ENCODE data around the gene PLCB1.

The PLCB1 gene

DNA sequence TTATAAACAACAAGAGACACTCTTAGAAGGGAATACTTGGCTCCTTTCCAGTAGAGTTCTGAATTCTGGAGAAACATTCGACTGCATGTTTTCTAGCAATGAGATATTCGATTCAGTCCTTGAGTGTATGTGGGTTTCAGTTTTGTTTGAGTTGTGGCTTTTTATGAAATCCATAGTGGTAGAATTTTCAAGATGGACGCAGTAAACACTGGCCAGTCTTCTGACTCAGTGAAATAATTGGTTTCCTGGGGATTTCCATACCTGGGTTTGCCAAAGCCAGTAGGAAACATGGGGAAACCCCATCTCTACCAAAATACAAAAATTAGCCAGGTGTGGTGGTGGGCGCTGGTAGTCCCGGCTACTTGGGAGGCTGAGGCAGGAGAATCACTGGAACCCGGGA, 663.3 kb downstream of the PLCB1 start:
- TF ChIP-seq, protein P1, sequence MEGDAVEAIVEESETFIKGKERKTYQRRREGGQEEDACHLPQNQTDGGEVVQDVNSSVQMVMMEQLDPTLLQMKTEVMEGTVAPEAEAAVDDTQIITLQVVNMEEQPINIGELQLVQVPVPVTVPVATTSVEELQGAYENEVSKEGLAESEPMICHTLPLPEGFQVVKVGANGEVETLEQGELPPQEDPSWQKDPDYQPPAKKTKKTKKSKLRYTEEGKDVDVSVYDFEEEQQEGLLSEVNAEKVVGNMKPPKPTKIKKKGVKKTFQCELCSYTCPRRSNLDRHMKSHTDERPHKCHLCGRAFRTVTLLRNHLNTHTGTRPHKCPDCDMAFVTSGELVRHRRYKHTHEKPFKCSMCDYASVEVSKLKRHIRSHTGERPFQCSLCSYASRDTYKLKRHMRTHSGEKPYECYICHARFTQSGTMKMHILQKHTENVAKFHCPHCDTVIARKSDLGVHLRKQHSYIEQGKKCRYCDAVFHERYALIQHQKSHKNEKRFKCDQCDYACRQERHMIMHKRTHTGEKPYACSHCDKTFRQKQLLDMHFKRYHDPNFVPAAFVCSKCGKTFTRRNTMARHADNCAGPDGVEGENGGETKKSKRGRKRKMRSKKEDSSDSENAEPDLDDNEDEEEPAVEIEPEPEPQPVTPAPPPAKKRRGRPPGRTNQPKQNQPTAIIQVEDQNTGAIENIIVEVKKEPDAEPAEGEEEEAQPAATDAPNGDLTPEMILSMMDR (IDR thresholded peaks at IDR 0.05; ENCODE audit: insufficient read depth, low read length, poor library complexity, severe bottlenecking) = no peak
- Histone ChIP-seq H3K4me3 (replicated peaks; ENCODE audit: low read depth, low read length) (no peak overlapping the region), H3K27me3 (replicated peaks; ENCODE audit: control insufficient read depth, insufficient read depth, low read length) (no peaks in the 10 kb centered on the region), H3K36me3 (ENCODE audit: control insufficient read depth, insufficient read depth, low read length) (no peaks in the 10 kb centered on the region)
- no peak for DNase-seq (ENCODE audit: extremely low read depth, insufficient read length)

DNA sequence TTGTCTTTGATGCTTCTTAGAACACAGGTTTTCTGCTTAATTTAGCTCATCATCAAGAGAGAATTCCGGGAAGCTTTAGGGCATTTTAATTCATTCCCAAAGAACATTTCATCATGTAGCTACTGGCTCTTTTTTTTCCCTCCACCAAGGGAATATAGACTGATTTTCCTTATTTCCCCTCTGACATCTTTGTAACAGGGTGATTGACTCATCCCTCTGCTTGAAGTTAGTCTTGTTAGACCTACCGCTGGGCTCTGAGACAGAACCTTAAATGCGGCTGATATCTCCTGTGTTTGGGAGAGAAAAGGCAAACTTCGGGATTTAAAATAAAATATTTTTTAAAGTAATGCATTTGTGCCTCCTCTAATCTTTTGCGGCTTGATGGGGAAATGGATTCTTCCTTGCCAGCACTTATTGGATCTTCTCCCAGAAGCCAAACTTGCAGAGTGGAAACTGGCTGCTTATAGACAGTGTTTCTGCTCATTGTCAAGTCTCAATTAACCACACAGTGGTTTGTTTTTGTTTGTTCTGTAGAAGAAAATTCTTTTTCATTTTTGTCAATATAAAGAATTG, 664.1 kb downstream of the PLCB1 start:
- no peak overlapping the region for H3K4me3 ChIP-seq (replicated peaks; ENCODE audit: low read depth, low read length)

DNA sequence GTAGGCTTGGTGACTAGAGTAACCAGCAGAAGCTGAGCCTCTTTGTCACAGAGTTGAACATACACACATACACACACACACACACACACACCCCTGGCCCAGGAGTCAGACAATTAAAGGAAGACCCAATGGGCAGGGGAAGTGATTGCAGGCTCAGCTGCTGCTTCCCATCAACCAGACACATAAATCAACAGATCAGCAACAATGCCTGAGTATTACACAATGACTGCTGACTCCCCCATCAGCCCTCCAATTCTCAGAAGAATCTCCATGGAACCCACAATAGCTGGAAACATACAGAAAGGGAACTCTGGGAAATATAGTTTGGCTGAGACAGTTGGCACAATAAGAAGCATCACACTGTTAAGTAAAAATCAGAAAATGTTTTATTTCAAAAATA, 666.4 kb downstream of the PLCB1 start:
- TF ChIP-seq, protein P1 (IDR thresholded peaks at IDR 0.05; ENCODE audit: insufficient read depth, low read length, poor library complexity, severe bottlenecking) = no peak
- no peak for DNase-seq (ENCODE audit: extremely low read depth, insufficient read length)
- H3K36me3 ChIP-seq (ENCODE audit: control insufficient read depth, insufficient read depth, low read length) = no peaks in the 10 kb centered on the region
- no peak overlapping the region for H3K4me3 ChIP-seq (replicated peaks; ENCODE audit: low read depth, low read length)
- no peaks in the 10 kb centered on the region for H3K27me3 ChIP-seq (replicated peaks; ENCODE audit: control insufficient read depth, insufficient read depth, low read length)

More for the DNA sequence above, 664.1 kb downstream of the PLCB1 start:
- TF ChIP-seq, protein P1 (IDR thresholded peaks at IDR 0.05; ENCODE audit: insufficient read depth, low read length, poor library complexity, severe bottlenecking) = no peak
- DNase-seq (ENCODE audit: extremely low read depth, insufficient read length) = no peak
- no peaks in the 10 kb centered on the region for H3K36me3 ChIP-seq (ENCODE audit: control insufficient read depth, insufficient read depth, low read length)
- no peaks in the 10 kb centered on the region for H3K27me3 ChIP-seq (replicated peaks; ENCODE audit: control insufficient read depth, insufficient read depth, low read length)

DNA sequence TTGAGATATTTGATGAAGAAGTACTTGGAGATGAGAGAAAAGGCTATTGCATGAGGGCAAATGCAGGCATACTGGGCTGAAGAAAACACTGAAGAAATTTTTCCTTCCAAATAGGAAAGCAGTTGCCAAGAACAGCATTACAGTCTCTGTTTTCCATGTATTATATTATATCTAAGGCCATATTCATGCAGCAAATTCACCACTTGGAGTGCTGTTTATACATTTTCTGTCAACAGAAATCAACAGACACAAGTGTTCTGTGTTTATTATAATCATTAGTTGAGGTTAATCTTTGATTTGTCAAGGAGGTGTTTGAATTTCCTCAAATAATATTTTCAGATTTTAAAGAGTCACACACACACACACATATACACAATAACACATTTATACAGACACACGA, 668.0 kb downstream of the PLCB1 start:
- TF ChIP-seq, protein P1 (IDR thresholded peaks at IDR 0.05; ENCODE audit: insufficient read depth, low read length, poor library complexity, severe bottlenecking) = no peak
- no peak for DNase-seq (ENCODE audit: extremely low read depth, insufficient read length)
- Histone ChIP-seq H3K27me3 (replicated peaks; ENCODE audit: control insufficient read depth, insufficient read depth, low read length) (no peaks in the 10 kb centered on the region), H3K36me3 (ENCODE audit: control insufficient read depth, insufficient read depth, low read length) (no peaks in the 10 kb centered on the region), H3K4me3 (replicated peaks; ENCODE audit: low read depth, low read length) (no peak overlapping the region)

DNA sequence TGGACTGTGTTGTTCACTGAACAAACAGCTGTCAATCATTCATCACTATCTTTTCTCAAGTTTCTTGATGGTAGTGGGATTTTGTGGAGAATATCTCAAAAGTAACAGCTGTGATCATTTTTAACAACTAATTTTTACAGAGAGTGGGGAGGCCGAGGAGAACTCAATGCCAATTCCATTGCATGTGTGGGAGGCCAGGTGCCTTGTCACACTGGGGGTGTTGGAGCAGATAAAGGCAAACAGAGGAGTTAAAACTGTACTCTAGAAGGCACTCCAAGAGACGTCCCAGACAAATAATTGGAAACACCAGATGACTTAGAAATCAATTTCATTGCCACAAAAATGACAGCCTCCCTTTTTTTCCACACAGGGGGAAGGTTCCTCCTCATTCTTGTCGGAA, 669.6 kb downstream of the PLCB1 start:
- H3K36me3 ChIP-seq (ENCODE audit: control insufficient read depth, insufficient read depth, low read length) = no peaks in the 10 kb centered on the region
- no peaks in the 10 kb centered on the region for H3K27me3 ChIP-seq (replicated peaks; ENCODE audit: control insufficient read depth, insufficient read depth, low read length)
- DNase-seq (ENCODE audit: extremely low read depth, insufficient read length) = no peak
- TF ChIP-seq, protein P1 (IDR thresholded peaks at IDR 0.05; ENCODE audit: insufficient read depth, low read length, poor library complexity, severe bottlenecking) = no peak
- H3K4me3 ChIP-seq (replicated peaks; ENCODE audit: low read depth, low read length) = no peak overlapping the region

DNA sequence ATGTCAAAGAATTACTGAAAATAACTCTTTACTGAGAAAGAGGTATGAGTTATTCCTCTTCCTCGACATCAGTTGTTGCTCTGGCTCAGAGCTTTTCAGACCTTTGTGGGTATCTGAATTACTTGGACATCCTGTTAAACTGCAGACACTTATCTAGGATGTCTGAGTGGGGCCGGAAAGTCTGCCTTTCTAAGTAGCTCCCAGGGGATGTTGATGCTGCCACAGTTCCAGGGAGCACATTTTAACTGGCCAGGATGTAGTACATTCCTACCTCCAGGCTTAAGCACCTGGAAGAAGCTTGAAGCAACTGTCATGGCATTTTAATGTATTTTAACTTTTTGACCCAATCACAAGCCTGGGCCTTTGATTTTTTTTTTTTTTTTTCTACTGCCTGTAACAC, 671.0 kb downstream of the PLCB1 start:
- DNase-seq (ENCODE audit: extremely low read depth, insufficient read length) = no peak

More for the DNA sequence above, 671.0 kb downstream of the PLCB1 start:
- Histone ChIP-seq H3K36me3 (ENCODE audit: control insufficient read depth, insufficient read depth, low read length) (no peaks in the 10 kb centered on the region), H3K27me3 (replicated peaks; ENCODE audit: control insufficient read depth, insufficient read depth, low read length) (no peaks in the 10 kb centered on the region), H3K4me3 (replicated peaks; ENCODE audit: low read depth, low read length) (no peak overlapping the region)
- TF ChIP-seq, protein P1 (IDR thresholded peaks at IDR 0.05; ENCODE audit: insufficient read depth, low read length, poor library complexity, severe bottlenecking) = no peak

All from GM06990 (cell line).